Thyroid gland (tissue), 4 donors: ENCODE results near the gene PLCL1. TPM values are rescaled to one million over a fixed set of nuclear protein-coding genes. Genes with fewer than 3 reads are reported as not detected.

Experiments used
- DNase-seq, 2 donors: peaks; one replicate each; pipeline ENCODE4 v3.0.0-alpha.2; 2019
- H3K27ac ChIP-seq, 3 donors: fragments of 200-600 bp; sonication (generic); 1 replicate in 2 of 3; 2 replicates in 1 of 3; pipeline ENCODE4 v1.5.1; 2016 to 2019; ENCODE audit warnings: mild to moderate bottlenecking in 1 of 3, moderate library complexity in 1 of 3
- H3K27me3 ChIP-seq: fragments of 200-600 bp; sonication (generic); one replicate; pipeline ENCODE4 v1.5.1; 2019
- H3K36me3 ChIP-seq, 2 donors: fragments of 200-600 bp; sonication (generic); one replicate each; pipeline ENCODE4 v1.5.1; 2016 to 2019
- H3K4me1 ChIP-seq, 2 donors: fragments of 200-600 bp; sonication (generic); one replicate each; pipeline ENCODE4 v1.5.1; 2017 to 2019
- H3K4me3 ChIP-seq, 3 donors: fragments of 200-600 bp; sonication (generic); replicated peaks in 1 of 3; 1 replicate in 2 of 3; 2 replicates in 1 of 3; pipeline ENCODE4 v1.5.1; 2016; ENCODE audit warnings: mild to moderate bottlenecking in 1 of 3
- H3K9me3 ChIP-seq: fragments of 200-600 bp; sonication (generic); one replicate; pipeline ENCODE4 v1.5.1; 2017
- POLR2A ChIP-seq, 2 donors: fragments of 450-650 bp; IDR thresholded peaks; one replicate each; pipeline ENCODE4 v1.6.1; 2017; ENCODE audit warnings: antibody characterized with exemption in 2 of 2, mild to moderate bottlenecking in 2 of 2, moderate library complexity in 1 of 2
- WGBS, 2 donors: methylation state at CpG; one replicate each; pipeline ENCODE4 v1.1.5; 2017; 5-methylcytosine and 5-hydroxymethylcytosine counted together
- intact Hi-C: fragments of 100-400 bp; cut with DNase I; formaldehyde crosslinking; loops from one replicate; pipeline ENCODE4 v1.15.1; 2023
- total RNA-seq, 4 donors: library from RNA; depleted of rRNA; stranded (reverse); fragments of >200 nt; gene quantifications; one replicate each; pipeline ENCODE4 v1.2.3, GENCODE V29; 2016
- TF ChIP-seq, protein P1 (sequence below), 6 experiments: fragments of 200-600 bp in 3 of 6; fragments of 450-650 bp in 3 of 6; sonication (generic) in 3 of 6; IDR thresholded peaks; one replicate each; pipeline ENCODE4 v1.5.1; 2016 to 2019; ENCODE audit warnings: antibody characterized with exemption in 6 of 6, mild to moderate bottlenecking in 2 of 6, inconsistent platforms in 1 of 6, moderate library complexity in 1 of 6

PLCL1 gene
- total RNA-seq, 4 donors from 2014 or later = 9.1 to 11.8 (median 9.9) TPM

DNA sequence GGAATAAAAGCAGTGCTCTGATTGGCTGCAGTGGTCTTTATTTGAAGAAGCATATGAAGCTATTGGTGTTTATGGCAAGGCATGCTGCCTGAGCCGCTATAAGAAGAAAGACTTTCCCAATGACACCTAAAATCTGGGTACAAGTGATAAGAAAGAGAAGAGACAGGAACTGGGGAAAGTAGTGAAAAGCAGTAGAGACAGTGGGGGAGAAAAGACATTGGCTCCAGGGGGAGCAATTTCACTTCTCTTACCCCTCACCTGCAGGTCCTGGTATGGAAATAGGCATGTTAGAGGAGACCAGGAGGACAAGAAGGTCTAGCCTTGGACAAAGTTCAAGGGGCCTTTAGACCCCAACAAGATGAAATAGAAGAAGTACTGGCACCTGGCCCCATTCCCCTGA lies 47.1 kb downstream of the PLCL1 start:
- Histone ChIP-seq H3K27me3 (no peaks in the 10 kb centered on the region), H3K9me3 (no peaks in the 10 kb centered on the region), H3K36me3 (no peaks in the 10 kb centered on the region), H3K27ac (no peak overlapping the region), H3K4me1 (peaks cover 12 to 16% of the 10 kb centered on the region in 2 donors), H3K4me3 (no peak overlapping the region)
- DNase-seq = no peak
- WGBS, 2 donors = 88 to 91% methylated on average over 1 of the region's 1 CpG
- TF ChIP-seq, protein P1, sequence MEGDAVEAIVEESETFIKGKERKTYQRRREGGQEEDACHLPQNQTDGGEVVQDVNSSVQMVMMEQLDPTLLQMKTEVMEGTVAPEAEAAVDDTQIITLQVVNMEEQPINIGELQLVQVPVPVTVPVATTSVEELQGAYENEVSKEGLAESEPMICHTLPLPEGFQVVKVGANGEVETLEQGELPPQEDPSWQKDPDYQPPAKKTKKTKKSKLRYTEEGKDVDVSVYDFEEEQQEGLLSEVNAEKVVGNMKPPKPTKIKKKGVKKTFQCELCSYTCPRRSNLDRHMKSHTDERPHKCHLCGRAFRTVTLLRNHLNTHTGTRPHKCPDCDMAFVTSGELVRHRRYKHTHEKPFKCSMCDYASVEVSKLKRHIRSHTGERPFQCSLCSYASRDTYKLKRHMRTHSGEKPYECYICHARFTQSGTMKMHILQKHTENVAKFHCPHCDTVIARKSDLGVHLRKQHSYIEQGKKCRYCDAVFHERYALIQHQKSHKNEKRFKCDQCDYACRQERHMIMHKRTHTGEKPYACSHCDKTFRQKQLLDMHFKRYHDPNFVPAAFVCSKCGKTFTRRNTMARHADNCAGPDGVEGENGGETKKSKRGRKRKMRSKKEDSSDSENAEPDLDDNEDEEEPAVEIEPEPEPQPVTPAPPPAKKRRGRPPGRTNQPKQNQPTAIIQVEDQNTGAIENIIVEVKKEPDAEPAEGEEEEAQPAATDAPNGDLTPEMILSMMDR (IDR thresholded peaks at IDR 0.05) = no peak
- no peak for TF ChIP-seq POLR2A (IDR thresholded peaks at IDR 0.05)
- intact Hi-C loops = no loop called here

DNA sequence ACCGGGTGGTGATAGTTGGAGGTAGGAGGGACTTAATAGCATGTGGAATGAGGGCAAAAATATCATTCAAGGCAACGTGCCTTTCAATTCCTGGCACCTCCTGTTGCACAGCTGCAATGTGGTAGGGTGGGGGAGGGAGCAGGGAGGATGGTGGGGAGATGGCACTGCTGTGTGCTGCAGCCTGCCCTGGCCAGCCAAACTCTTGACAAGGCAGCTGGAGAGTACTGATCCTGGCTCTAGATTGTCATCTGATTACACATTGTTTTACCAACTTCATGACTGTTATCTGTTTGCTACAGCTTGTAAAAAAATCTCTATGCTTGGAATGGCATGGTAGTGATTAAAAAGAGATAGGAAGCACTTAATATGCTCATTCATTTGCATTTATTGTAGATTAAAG lies 47.7 kb downstream of the PLCL1 start:
- WGBS, 2 donors = 64% methylated on average over 2 of the region's 2 CpGs
- intact Hi-C loops = no loop called here
- peaks cover 6 to 14% of the 10 kb centered on the region in 2 donors for H3K4me1 ChIP-seq

DNA sequence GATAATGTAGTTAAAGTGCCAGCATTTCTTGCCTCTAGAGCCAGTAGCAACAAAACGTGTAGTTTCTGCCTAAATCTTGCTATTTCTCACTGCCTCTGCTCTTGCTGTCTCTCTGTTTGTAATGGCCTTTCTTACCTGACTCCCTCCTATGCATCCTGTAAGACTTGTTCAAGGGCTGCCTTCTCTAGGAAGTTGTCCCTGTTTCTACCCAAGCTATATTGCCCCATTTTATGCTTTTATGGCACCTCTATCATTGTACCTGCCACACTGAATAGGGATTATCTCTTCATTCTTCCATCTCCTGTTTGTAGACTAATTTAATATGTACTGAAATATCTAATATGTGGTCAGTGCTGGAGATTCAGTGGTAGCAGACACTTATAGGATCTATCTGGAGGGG lies 49.2 kb downstream of the PLCL1 start:
- WGBS, 2 donors = 69 to 78% methylated on average over 1 of the region's 1 CpG
- Histone ChIP-seq H3K27me3 (no peaks in the 10 kb centered on the region), H3K9me3 (no peaks in the 10 kb centered on the region), H3K36me3 (no peaks in the 10 kb centered on the region), H3K27ac (no peak overlapping the region), H3K4me1 (peaks cover 0 to 2% of the 10 kb centered on the region in 2 donors), H3K4me3 (no peak overlapping the region)
- no peak for TF ChIP-seq POLR2A (IDR thresholded peaks at IDR 0.05)
- TF ChIP-seq, protein P1 (IDR thresholded peaks at IDR 0.05) = no peak
- intact Hi-C loops = no loop called here
- no peak for DNase-seq

More for the DNA sequence above, 47.7 kb downstream of the PLCL1 start:
- Histone ChIP-seq H3K36me3 (no peaks in the 10 kb centered on the region), H3K27ac (no peak overlapping the region), H3K27me3 (no peaks in the 10 kb centered on the region), H3K9me3 (no peaks in the 10 kb centered on the region), H3K4me3 (no peak overlapping the region)
- TF ChIP-seq, protein P1 (IDR thresholded peaks at IDR 0.05) = no peak
- no peak for TF ChIP-seq POLR2A (IDR thresholded peaks at IDR 0.05)
- DNase-seq = no peak

DNA sequence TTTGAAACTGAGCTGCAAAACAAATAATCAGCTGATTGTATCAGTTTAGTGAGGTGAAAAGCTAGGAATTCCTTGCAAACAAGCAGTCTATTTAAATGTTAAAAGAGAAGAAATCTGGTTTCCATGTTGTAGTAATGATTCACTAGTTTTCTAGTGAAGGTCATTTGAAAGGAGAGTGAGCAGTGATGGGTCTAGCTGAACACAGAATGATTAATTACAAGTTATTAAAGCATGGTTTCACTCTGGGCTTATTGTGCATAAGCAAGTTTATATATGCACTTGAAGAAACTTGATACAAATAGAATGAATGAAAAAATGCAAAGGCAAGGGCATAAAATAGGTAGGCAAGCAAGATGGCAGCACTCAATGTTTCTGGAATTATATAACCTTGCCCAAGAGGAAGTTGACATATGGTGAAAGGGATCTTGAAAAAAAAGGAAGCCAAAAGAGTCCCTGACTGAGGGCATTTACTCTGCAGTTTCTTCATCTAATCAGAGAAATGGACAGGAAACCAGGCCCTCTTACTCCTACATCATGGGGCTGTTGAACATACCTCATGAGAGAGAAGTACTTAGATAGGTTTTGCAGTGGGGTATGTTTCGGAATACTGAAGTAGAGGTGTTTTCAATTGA lies 53.2 kb downstream of the PLCL1 start:
- DNase-seq = no peak
- Histone ChIP-seq H3K9me3 (no peaks in the 10 kb centered on the region), H3K27me3 (no peaks in the 10 kb centered on the region), H3K36me3 (no peaks in the 10 kb centered on the region), H3K4me3 (no peak overlapping the region), H3K4me1 (no peaks in the 10 kb centered on the region), H3K27ac (no peak overlapping the region)
- 96 to 97% methylated on average over 1 of the region's 1 CpG for WGBS, 2 donors
- intact Hi-C loops = no loop called here
- TF ChIP-seq, protein P1 (IDR thresholded peaks at IDR 0.05) = no peak
- no peak for TF ChIP-seq POLR2A (IDR thresholded peaks at IDR 0.05)

DNA sequence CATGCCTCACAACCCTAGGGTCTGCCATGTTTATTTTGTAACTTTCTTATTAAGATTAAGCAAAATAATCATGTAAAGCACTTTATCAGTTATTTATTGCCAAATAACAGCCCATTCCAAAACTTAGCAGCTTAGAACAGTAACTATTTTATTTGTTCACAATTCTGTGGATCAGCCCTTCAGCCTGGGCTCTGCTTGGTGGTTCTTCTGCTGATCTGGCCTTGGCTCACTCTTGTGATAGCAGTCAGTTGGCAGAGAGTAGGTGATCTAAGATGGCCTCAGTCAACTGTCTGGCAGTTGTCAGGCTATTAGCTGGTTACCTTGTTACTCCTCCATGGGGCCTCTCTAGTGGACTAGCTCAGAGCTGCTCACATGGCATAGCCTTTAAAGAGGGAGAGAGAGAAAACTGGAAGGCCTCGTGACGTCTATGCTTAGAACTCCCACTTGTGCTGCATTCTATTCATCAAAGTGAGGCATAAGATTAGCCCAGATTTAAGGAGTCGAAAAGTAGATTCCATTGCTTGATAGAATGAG lies 54.3 kb downstream of the PLCL1 start:
- Histone ChIP-seq H3K4me1 (no peaks in the 10 kb centered on the region), H3K27me3 (no peaks in the 10 kb centered on the region), H3K36me3 (no peaks in the 10 kb centered on the region), H3K4me3 (no peak overlapping the region), H3K9me3 (no peaks in the 10 kb centered on the region), H3K27ac (no peak overlapping the region)
- no peak for DNase-seq
- intact Hi-C loops = no loop called here
- 59 to 70% methylated on average over 3 of the region's 3 CpGs for WGBS, 2 donors
- TF ChIP-seq POLR2A (IDR thresholded peaks at IDR 0.05) = no peak
- TF ChIP-seq, protein P1 (IDR thresholded peaks at IDR 0.05) = no peak
